GM19455 (cell line): ENCODE results near the gene ADK.
"Not testable (repeated sequence)": the region's sequence is repeated elsewhere in the genome, so short reads cannot be mapped to it uniquely, and the experiment has no call there.

Source experiments
- ATAC-seq: cut with Tn5 transposase; IDR thresholded peaks from one replicate; pipeline ENCODE4 v1.9.1; 2021; ENCODE audit not compliant: unreplicated experiment

The ADK gene

GRCh38 chr10:74292871-74293427, 141.9 kb downstream of the ADK start:
- ATAC-seq = no peak

GRCh38 chr10:74293686-74294371, 142.8 kb downstream of the ADK start:
- ATAC-seq = no peak

- no peak for ATAC-seq
These were observed 146.5 kb downstream of the ADK start for GRCh38 chr10:74297389-74298080.

GRCh38 chr10:74300074-74300621, 149.1 kb downstream of the ADK start:
- ATAC-seq = not testable (repeated sequence)

- no peak for ATAC-seq
These were observed 149.6 kb downstream of the ADK start for GRCh38 chr10:74300666-74301065.

GRCh38 chr10:74305730-74306129, 154.7 kb downstream of the ADK start:
- ATAC-seq = no peak

GRCh38 chr10:74306227-74306982, 155.4 kb downstream of the ADK start:
- ATAC-seq = no peak

GRCh38 chr10:74307061-74307651, 156.1 kb downstream of the ADK start:
- no peak for ATAC-seq

- no peak for ATAC-seq
These were observed 159.7 kb downstream of the ADK start for GRCh38 chr10:74310652-74311257.

GRCh38 chr10:74314166-74314565, 163.1 kb downstream of the ADK start:
- no peak for ATAC-seq

GRCh38 chr10:74320026-74320425, 169.0 kb downstream of the ADK start:
- ATAC-seq = no peak

GRCh38 chr10:74320717-74321116, 169.7 kb downstream of the ADK start:
- no peak for ATAC-seq

- no peak for ATAC-seq
These were observed 171.1 kb downstream of the ADK start for GRCh38 chr10:74322141-74322540.

- no peak for ATAC-seq
These were observed 171.5 kb downstream of the ADK start for GRCh38 chr10:74322565-74322964.

GRCh38 chr10:74328388-74328787, 177.4 kb downstream of the ADK start:
- ATAC-seq = no peak

- no peak for ATAC-seq
These were observed 178.9 kb downstream of the ADK start for GRCh38 chr10:74329873-74330272.

GRCh38 chr10:74330646-74331045, 179.6 kb downstream of the ADK start:
- no peak for ATAC-seq

GRCh38 chr10:74332398-74332797, 181.4 kb downstream of the ADK start:
- ATAC-seq = no peak

GRCh38 chr10:74333174-74333573, 182.2 kb downstream of the ADK start:
- no peak for ATAC-seq

GRCh38 chr10:74334221-74334620, 183.2 kb downstream of the ADK start:
- ATAC-seq = no peak

GRCh38 chr10:74335501-74335900, 184.5 kb downstream of the ADK start:
- no peak for ATAC-seq
